Trophoblast cell (in vitro differentiated cells and primary cell): ENCODE results near the gene CAMK1D.

Experiments
- DNase-seq, 2 donors: peaks; one replicate each; pipeline ENCODE4 v3.0.0-alpha.2; 2016
- H2AFZ ChIP-seq: 2 replicates; pipeline ENCODE4 v1.6.1; 2013; ENCODE audit warnings: low read length, moderate library complexity, mild to moderate bottlenecking; ENCODE audit not compliant: insufficient read depth, poor library complexity
- H2AK5ac ChIP-seq: 2 replicates; pipeline ENCODE4 v1.6.1; 2013; ENCODE audit warnings: mild to moderate bottlenecking, low read length
- H2BK120ac ChIP-seq: 2 replicates; pipeline ENCODE4 v1.6.1; 2013; ENCODE audit warnings: low read length, mild to moderate bottlenecking, moderate library complexity; ENCODE audit not compliant: insufficient read depth, poor library complexity
- H2BK12ac ChIP-seq: 2 replicates; pipeline ENCODE4 v1.6.1; 2013; ENCODE audit warnings: mild to moderate bottlenecking, low read length, moderate library complexity
- H2BK5ac ChIP-seq: 2 replicates; pipeline ENCODE4 v1.6.1; 2013; ENCODE audit warnings: low read length, low read depth, moderate library complexity, mild to moderate bottlenecking; ENCODE audit not compliant: poor library complexity
- H3K14ac ChIP-seq: 2 replicates; pipeline ENCODE4 v1.6.1; 2013; ENCODE audit warnings: mild to moderate bottlenecking, low read length
- H3K18ac ChIP-seq: 2 replicates; pipeline ENCODE4 v1.6.1; 2013; ENCODE audit warnings: mild to moderate bottlenecking, low read length
- H3K23ac ChIP-seq: 2 replicates; pipeline ENCODE4 v1.6.1; 2013; ENCODE audit warnings: low read length
- H3K27ac ChIP-seq: 2 replicates; pipeline ENCODE4 v1.5.1; 2013; ENCODE audit warnings: low read depth, mild to moderate bottlenecking, inconsistent platforms, low read length, moderate library complexity
- H3K27me3 ChIP-seq: 2 replicates; pipeline ENCODE4 v1.6.1; 2013; ENCODE audit warnings: inconsistent platforms, mild to moderate bottlenecking, low read length, moderate library complexity; ENCODE audit not compliant: insufficient read depth
- H3K36me3 ChIP-seq, 2 experiments: 1 replicate in 1 of 2; 2 replicates in 1 of 2; pipeline ENCODE4 v1.6.1; 2013; ENCODE audit warnings: low read length in 2 of 2, mild to moderate bottlenecking in 2 of 2, moderate library complexity in 1 of 2; ENCODE audit not compliant: insufficient read depth in 2 of 2, control insufficient read depth in 1 of 2
- H3K4ac ChIP-seq: 2 replicates; pipeline ENCODE4 v1.6.1; 2013; ENCODE audit warnings: low read depth, mild to moderate bottlenecking, low read length, moderate library complexity
- H3K4me1 ChIP-seq, 2 experiments: 1 replicate in 1 of 2; 2 replicates in 1 of 2; pipeline ENCODE4 v1.6.1; 2013; ENCODE audit warnings: low read length in 2 of 2, mild to moderate bottlenecking in 2 of 2, moderate library complexity in 1 of 2; ENCODE audit not compliant: insufficient read depth in 2 of 2, control insufficient read depth in 1 of 2
- H3K4me2 ChIP-seq: 2 replicates; pipeline ENCODE4 v1.6.1; 2013; ENCODE audit warnings: inconsistent platforms, mild to moderate bottlenecking, low read length, moderate library complexity
- H3K4me3 ChIP-seq: 2 replicates; pipeline ENCODE4 v1.5.1; 2013; ENCODE audit warnings: mild to moderate bottlenecking, low read depth, low read length, inconsistent platforms
- H3K79me1 ChIP-seq: one replicate; pipeline ENCODE4 v1.6.1; 2013; ENCODE audit warnings: low read length
- H3K79me2 ChIP-seq: 2 replicates; pipeline ENCODE4 v1.6.1; 2013; ENCODE audit warnings: low read length, mild to moderate bottlenecking; ENCODE audit not compliant: control insufficient read depth, insufficient read depth, poor library complexity
- H3K9ac ChIP-seq: 2 replicates; pipeline ENCODE4 v1.6.1; 2013; ENCODE audit warnings: mild to moderate bottlenecking, low read length
- H3K9me3 ChIP-seq: 2 replicates; pipeline ENCODE4 v1.6.1; 2013; ENCODE audit warnings: low read depth, mild to moderate bottlenecking, control low read depth, inconsistent platforms, low read length; ENCODE audit not compliant: insufficient read depth
- H4K12ac ChIP-seq: 2 replicates; pipeline ENCODE4 v1.6.1; 2013; ENCODE audit warnings: low read depth, mild to moderate bottlenecking, low read length, moderate library complexity
- H4K8ac ChIP-seq: 2 replicates; pipeline ENCODE4 v1.6.1; 2013; ENCODE audit warnings: low read depth, mild to moderate bottlenecking, low read length, moderate library complexity
- H4K91ac ChIP-seq: one replicate; pipeline ENCODE4 v1.6.1; 2013; ENCODE audit warnings: low read depth, mild to moderate bottlenecking, low read length, moderate library complexity
- WGBS: extraction: QIAGEN DNeasy Blood & Tissue Kit; methylation state at CpG from one replicate; pipeline ENCODE4 v1.1.7; 2013; ENCODE audit warnings: missing lambda C conversion rate; ENCODE audit not compliant: insufficient read length, insufficient coverage; ENCODE audit errors: extremely low coverage; 5-methylcytosine and 5-hydroxymethylcytosine counted together

Gene CAMK1D

GRCh38 chr10:12681252-12681651, 331.9 kb downstream of the CAMK1D start:
- Histone ChIP-seq H3K9ac (no peak overlapping the region), H2BK12ac (no peak overlapping the region), H3K23ac (no peak overlapping the region), H3K27me3 (no peaks in the 10 kb centered on the region), H3K9me3 (no peaks in the 10 kb centered on the region), H3K4ac (no peak overlapping the region), H3K79me1 (no peaks in the 10 kb centered on the region), H3K79me2 (no peaks in the 10 kb centered on the region), H4K12ac (no peak overlapping the region), H3K36me3 (no peaks in the 10 kb centered on the region), H3K14ac (no peak overlapping the region), H4K91ac (no peak overlapping the region), H2AK5ac (no peak overlapping the region), H3K18ac (no peak overlapping the region), H4K8ac (no peak overlapping the region), H2BK5ac (no peak overlapping the region), H3K4me3 (no peak overlapping the region), H2BK120ac (no peak overlapping the region), H2AFZ (no peak overlapping the region), H3K27ac (no peak overlapping the region), H3K4me1 (no peaks in the 10 kb centered on the region), H3K4me2 (no peak overlapping the region)
- WGBS: no CpG with 5 or more reads among the region's 5 CpGs
- no peak for DNase-seq

- H3K9me3 ChIP-seq: no peaks in the 10 kb centered on the region
- H4K12ac ChIP-seq: no peak overlapping the region
- no peak overlapping the region for H2AFZ ChIP-seq
- H3K4ac ChIP-seq: no peak overlapping the region
- H3K23ac ChIP-seq: no peak overlapping the region
- H3K36me3 ChIP-seq: no peaks in the 10 kb centered on the region
- no peaks in the 10 kb centered on the region for H3K4me1 ChIP-seq
- H2AK5ac ChIP-seq: no peak overlapping the region
- no peak overlapping the region for H3K4me3 ChIP-seq
- H2BK5ac ChIP-seq: no peak overlapping the region
- H4K8ac ChIP-seq: no peak overlapping the region
- H2BK12ac ChIP-seq: no peak overlapping the region
- H3K4me2 ChIP-seq: no peak overlapping the region
- H3K27ac ChIP-seq: no peak overlapping the region
- H3K9ac ChIP-seq: no peak overlapping the region
- no peaks in the 10 kb centered on the region for H3K27me3 ChIP-seq
- no peak overlapping the region for H3K18ac ChIP-seq
- H4K91ac ChIP-seq: no peak overlapping the region
- no peak overlapping the region for H3K14ac ChIP-seq
- no peaks in the 10 kb centered on the region for H3K79me1 ChIP-seq
- no peaks in the 10 kb centered on the region for H3K79me2 ChIP-seq
- no peak overlapping the region for H2BK120ac ChIP-seq
- no CpG with 5 or more reads among the region's 8 CpGs for WGBS
- DNase-seq: no peak
These were observed 335.4 kb downstream of the CAMK1D start for GRCh38 chr10:12684784-12685183.

DNA sequence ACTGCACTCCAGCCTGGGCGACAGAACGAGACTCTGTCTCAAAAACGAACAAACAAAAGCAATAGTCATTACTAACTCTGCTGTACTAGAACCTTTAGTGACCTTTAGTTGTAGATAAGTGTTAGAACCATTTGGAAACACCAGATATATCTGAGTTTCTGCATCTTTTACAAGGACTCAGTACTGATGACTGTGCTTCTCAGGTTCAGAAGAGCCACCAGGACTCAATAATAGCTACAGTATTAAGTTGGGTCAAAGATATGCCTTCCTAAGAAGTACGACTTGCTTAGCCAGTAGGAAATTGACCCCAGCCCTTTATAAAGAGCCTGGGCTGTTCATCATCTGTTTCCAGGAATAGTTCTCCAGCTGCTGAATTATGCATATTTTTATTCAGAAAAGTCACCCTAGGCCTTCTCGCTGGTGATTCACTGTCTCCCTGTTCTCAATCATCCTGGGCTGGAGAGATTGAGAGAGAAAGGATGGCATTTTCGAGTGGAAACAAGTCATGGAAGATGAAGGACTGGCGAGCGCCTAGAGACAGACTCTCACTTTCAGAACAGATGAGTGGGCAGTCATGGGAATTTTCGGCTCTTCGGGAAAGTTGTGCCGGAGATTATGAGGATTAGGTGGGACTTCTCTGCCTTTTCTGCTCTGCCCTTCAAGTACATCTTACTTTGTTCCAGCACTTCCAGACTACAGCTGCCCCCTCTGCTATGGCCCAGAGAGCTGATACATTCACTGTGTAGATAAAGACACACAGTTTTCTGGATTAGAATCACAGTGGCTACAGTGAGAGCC, 336.1 kb downstream of the CAMK1D start:
- Histone ChIP-seq H3K4me1 (no peaks in the 10 kb centered on the region), H2BK12ac (no peak overlapping the region), H3K27me3 (no peaks in the 10 kb centered on the region), H3K23ac (no peak overlapping the region), H2BK5ac (no peak overlapping the region), H2AK5ac (no peak overlapping the region), H3K36me3 (no peaks in the 10 kb centered on the region), H3K79me2 (no peaks in the 10 kb centered on the region), H3K4ac (no peak overlapping the region), H3K9ac (no peak overlapping the region), H3K9me3 (peaks cover 2% of the 10 kb centered on the region), H2BK120ac (no peak overlapping the region), H3K18ac (no peak overlapping the region), H3K14ac (no peak overlapping the region), H4K8ac (no peak overlapping the region), H4K91ac (no peak overlapping the region), H3K4me2 (no peak overlapping the region), H4K12ac (no peak overlapping the region), H2AFZ (no peak overlapping the region), H3K27ac (no peak overlapping the region), H3K79me1 (no peaks in the 10 kb centered on the region), H3K4me3 (no peak overlapping the region)
- no peak for DNase-seq
- WGBS: no CpG with 5 or more reads among the region's 11 CpGs

DNA sequence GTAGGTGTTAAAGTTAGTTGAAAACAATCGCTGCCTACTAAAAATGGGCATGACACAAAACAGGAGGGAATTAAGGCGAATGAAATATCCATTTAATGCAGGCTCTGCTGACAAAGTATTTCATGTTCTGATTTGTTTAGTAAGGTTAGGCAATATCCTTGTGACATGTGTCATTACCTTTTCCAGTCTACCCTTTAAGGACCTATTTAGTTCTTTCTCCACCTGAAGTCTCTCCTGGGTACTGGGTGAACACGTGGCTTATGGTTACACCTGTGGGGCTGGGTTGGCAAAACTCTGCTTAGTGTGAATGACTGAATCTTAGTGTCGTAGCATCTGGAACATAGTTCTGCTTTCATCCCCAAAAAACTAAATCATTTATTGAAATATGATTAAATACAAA, 338.6 kb downstream of the CAMK1D start:
- no peak overlapping the region for H2BK5ac ChIP-seq
- no peak overlapping the region for H3K4me2 ChIP-seq
- no peaks in the 10 kb centered on the region for H3K4me1 ChIP-seq
- H2AK5ac ChIP-seq: no peak overlapping the region
- no peak overlapping the region for H3K14ac ChIP-seq
- no peak overlapping the region for H2BK120ac ChIP-seq
- no peak overlapping the region for H3K23ac ChIP-seq
- H3K27ac ChIP-seq: no peak overlapping the region
- no peaks in the 10 kb centered on the region for H3K79me2 ChIP-seq
- H3K9ac ChIP-seq: no peak overlapping the region
- H4K8ac ChIP-seq: no peak overlapping the region
- no peak overlapping the region for H4K12ac ChIP-seq
- no peak overlapping the region for H2BK12ac ChIP-seq
- H3K18ac ChIP-seq: no peak overlapping the region
- no peaks in the 10 kb centered on the region for H3K27me3 ChIP-seq
- H3K79me1 ChIP-seq: no peaks in the 10 kb centered on the region
- H2AFZ ChIP-seq: no peak overlapping the region
- H3K4ac ChIP-seq: no peak overlapping the region
- WGBS: no CpG with 5 or more reads among the region's 4 CpGs
- H4K91ac ChIP-seq: no peak overlapping the region
- DNase-seq: no peak
- no peak overlapping the region for H3K4me3 ChIP-seq
- no peaks in the 10 kb centered on the region for H3K36me3 ChIP-seq
- peaks cover 2% of the 10 kb centered on the region for H3K9me3 ChIP-seq
